Stimulated activated CD4-positive, alpha-beta T cell treated with anti-CD3 and anti-CD28 coated beads, Interleukin-4, amount 100 ng/mL, for 48 hours (primary cell): ENCODE results near the gene BCAP29.
A peak's percentile ranks its signal among the peaks of the same experiment; 100 is the strongest.
"Not testable (repeated sequence)": the region's sequence is repeated elsewhere in the genome, so short reads cannot be mapped to it uniquely, and the experiment has no call there.

ENCODE experiments used
- DNase-seq, 2 donors: peaks; one replicate each; pipeline ENCODE4 v3.0.0-alpha.2; 2020; ENCODE audit warnings: low read depth in 2 of 2

BCAP29 gene

DNA sequence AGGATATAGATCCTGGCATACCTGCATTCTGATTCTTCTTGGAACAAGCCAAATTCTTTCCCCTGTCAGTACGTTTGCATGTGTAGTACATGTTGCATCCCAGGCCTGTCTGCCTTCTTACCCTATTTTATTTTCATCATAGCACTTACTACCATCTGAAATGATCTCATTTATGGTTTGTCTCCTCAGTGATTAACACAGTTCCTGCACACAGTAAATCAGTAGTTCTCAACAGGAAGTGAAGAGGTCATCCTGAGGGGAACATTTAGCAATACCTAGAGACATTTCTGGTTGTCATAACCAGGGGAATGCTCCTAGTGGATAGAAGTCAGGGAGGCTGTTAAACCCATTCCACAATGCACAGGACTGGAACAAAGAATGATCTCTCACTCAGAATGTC lies 42.4 kb downstream of the BCAP29 start:
- DNase-seq: no peak

GRCh38 chr7:107622894-107623293 lies 42.8 kb downstream of the BCAP29 start:
- no peak for DNase-seq

DNA sequence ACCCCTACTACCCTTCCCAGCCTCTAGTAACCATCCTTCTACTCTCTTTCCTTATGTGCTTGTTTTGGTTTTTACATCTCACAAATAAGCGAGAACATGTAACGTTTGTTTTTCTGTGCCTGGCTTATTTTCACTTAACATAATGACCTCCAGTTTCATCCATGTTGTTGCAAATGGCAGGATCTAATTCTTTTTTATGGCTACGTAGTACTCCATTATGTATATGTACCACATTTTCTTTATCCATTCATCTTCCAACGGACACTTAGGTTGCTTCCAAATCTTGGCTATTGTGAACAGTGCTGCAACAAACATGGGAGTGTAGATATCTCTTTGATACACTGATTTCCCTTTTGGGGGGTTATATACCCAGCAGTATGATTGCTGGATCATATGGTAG lies 47.0 kb downstream of the BCAP29 start:
- DNase-seq: no peak

DNA sequence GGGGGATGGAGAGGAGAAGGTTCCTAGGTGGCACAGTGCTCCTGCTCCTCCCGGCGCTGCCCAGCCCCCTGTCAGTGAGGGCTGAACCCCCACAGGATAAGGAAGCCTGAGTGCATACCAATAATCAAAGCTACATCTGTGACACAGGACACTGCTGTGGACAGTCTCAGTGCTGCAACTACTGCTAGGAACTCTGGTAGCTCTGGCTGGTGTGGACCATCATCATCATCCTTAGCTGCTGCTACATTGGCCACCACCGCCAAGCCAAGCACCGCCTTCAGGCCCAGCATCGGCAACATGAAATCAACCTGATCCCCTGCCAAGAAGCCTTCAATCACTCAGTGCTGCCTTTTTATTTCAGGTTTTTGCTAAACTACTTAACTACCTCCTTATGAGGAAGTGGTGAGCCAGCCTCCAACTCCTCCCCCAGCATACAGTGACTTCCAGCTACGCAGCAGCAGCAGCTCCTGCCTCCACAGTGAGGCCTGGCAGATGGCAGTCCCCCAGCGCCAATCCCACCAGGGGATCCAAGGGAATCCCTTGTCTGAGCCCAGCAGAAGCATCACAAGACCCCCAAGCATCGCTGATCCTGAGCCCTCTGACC lies 48.5 kb downstream of the BCAP29 start:
- no peak for DNase-seq

DNA sequence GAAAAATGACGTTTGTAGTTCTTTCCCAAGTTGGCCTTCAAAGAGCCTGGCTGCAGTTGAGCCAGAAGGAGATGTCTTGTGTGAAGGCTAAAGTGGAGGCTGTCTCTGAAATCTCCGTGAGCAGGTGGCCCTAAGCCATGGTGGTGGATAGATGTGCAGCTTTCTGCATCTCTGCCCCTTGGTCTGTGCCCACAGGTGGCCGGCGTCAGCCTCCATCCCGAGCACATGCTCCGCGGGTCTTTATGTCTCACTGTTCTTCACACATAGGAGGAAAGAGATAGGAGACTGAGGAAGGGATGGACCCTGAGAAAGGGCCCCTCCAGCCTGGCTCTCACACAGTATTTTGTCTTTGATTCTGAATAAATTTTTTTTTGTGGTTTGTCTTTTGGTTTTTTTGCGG lies 50.3 kb downstream of the BCAP29 start:
- no peak for DNase-seq

GRCh38 chr7:107631588-107632491 lies 51.8 kb downstream of the BCAP29 start:
- DNase-seq: no peak

GRCh38 chr7:107632492-107632865 lies 52.4 kb downstream of the BCAP29 start:
- no peak for DNase-seq

GRCh38 chr7:107638594-107638993 lies 58.5 kb downstream of the BCAP29 start:
- DNase-seq: no peak

DNA sequence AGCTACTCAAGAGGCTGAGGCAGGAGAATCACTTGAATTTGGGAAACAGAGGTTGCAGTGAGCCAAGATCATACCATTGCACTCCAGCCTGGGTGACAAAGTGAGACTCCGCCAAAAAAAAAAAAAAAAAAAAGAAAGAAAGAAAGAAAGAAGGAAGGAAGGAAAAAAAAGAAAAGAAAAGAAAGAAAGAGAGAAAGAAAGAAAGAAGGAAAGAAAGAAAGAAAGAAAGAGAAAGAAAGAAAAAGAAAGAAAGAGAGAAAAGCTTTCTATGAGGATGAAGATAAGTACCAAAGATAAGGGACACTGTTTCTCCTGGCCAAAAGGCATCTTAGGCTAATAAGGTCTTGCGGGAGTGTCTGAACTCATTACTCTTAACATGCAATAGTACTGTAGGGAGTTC lies 59.0 kb downstream of the BCAP29 start:
- DNase-seq: not testable (repeated sequence)

DNA sequence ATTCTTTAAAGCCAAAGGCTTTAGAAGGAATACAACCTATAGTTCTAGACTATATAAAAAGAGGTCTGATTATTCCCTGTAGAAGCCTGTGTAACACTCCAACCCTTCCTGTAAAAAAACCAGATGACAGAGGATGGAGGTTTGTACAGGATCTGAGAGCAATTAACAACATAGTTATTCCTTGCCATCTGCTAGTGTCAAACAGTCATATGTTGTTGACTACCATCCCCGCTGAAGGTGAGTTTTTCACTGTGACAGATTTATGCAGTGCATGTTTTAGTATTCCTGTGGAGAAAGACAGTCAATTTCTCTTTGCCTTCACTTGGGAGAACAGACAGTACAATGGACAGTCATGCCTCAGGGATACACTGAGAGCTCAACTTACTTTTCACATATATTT lies 61.6 kb downstream of the BCAP29 start:
- DNase-seq: no peak

GRCh38 chr7:107642501-107642900 lies 62.5 kb downstream of the BCAP29 start:
- no peak for DNase-seq

GRCh38 chr7:107643407-107643806 lies 63.4 kb downstream of the BCAP29 start:
- DNase-seq: no peak

GRCh38 chr7:107643938-107644308 lies 63.9 kb downstream of the BCAP29 start:
- no peak for DNase-seq

DNA sequence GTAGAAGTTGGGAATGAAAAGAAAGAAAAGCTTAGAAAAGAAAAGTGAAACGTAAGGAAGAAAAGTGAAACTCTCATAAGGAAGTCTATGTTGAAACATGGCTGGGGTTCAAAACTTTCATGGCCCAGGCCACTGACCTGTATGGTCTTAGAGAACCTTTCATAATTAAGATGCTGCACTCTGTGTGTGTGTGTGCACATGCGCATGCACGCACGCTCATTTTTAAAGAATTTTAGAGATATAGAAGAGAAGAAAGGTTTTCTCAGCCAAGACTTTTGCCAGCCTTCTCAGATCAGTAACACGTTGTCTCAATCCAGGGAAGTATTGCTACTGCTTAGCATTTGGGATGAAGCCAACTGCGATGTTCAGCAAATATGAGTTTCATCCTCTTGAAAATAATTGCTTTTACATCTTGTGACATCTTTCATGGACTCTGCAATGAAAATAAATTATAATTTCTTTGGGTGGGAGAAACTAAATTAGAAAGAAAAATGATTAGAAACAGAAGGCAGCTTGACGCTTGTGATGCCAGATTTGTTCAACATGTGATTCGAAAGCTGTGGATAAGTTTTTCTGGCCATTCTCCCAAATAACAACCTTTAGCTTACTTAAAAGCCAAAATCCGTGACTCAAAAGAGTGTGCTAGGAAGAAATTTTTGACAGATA lies 64.4 kb downstream of the BCAP29 start:
- no peak for DNase-seq

DNA sequence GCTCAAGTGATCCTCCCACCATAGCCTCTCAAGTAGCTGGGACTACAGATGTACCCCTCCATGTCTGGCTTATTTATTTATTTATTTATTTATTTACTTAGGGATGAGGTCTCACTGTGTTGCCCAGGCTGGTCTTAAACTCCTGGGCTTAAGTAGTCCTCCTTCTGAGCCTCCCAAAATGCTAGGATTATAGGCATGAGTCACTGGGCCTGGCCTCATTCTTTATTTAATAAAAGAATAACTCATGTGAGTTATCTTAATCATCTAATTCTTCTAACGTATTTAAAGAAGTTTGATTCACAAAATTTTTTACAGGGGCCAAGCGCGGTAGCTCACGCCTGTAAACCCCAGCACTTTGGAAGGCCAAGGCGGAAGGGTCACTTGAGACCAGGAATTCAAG lies 72.6 kb downstream of the BCAP29 start:
- DNase-seq: no peak

DNA sequence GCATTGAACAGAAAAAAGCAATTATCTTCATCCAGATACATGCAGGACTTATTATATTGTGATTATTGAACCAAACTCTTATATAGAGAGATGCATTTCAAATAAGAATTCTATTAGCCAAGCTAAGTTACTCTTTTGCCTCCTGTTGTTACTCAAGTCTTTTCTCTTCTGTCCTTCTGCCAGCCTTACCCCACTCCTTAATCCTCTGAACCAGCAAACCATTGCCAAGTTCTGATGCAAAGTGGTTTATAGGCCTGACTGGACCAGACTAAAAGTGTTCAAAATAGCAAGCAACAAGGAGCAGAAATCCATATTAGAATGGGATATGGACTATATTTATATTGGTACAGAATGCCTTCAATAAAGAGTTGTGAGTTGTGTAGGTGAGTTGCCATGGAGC lies 78.4 kb downstream of the BCAP29 start:
- no peak for DNase-seq

- DNase-seq: peak; percentile 31 to 49
Observed at GRCh38 chr7:107659666-107660065, 79.6 kb downstream of the BCAP29 start.

- peak in 1 of 2 donors; percentile 38 for DNase-seq
Observed at GRCh38 chr7:107660381-107661080, 80.5 kb downstream of the BCAP29 start, which contains the start of gene SLC26A4. Gene SLC26A4 (plus strand): TSS chr7:107660828. CDS start chr7:107661642, 814 bp downstream.

DNA sequence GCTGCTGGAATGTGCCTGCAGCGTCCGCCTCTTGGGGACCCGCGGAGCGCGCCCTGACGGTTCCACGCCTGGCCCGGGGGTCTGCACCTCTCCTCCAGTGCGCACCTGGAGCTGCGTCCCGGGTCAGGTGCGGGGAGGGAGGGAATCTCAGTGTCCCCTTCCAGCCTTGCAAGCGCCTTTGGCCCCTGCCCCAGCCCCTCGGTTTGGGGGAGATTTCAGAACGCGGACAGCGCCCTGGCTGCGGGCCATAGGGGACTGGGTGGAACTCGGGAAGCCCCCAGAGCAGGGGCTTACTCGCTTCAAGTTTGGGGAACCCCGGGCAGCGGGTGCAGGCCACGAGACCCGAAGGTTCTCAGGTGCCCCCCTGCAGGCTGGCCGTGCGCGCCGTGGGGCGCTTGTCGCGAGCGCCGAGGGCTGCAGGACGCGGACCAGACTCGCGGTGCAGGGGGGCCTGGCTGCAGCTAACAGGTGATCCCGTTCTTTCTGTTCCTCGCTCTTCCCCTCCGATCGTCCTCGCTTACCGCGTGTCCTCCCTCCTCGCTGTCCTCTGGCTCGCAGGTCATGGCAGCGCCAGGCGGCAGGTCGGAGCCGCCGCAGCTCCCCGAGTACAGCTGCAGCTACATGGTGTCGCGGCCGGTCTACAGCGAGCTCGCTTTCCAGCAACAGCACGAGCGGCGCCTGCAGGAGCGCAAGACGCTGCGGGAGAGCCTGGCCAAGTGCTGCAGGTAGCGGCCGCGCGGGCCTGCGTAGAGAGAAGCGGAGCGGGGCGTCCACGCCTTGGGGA lies 81.2 kb downstream of the BCAP29 start:
- peak in 1 of 2 donors; percentile 48 for DNase-seq

GRCh38 chr7:107661865-107662379 lies 81.9 kb downstream of the BCAP29 start:
- DNase-seq: no peak

DNA sequence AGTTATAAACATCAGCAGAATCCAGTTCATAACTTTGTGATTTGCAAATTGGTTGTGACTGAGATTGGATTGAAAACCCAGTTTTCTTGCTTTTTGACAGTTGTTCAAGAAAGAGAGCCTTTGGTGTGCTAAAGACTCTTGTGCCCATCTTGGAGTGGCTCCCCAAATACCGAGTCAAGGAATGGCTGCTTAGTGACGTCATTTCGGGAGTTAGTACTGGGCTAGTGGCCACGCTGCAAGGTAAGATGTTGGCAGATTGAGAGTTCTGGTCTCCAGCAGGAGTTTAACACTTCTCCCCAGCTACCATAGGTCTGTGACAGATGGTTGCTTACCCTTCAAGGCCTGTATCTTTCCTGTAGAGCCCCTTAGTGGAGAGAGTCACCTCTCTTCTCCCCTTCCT lies 83.2 kb downstream of the BCAP29 start:
- DNase-seq: no peak
